ENCODE data around the gene FLYWCH2.

FLYWCH2 gene

DNA sequence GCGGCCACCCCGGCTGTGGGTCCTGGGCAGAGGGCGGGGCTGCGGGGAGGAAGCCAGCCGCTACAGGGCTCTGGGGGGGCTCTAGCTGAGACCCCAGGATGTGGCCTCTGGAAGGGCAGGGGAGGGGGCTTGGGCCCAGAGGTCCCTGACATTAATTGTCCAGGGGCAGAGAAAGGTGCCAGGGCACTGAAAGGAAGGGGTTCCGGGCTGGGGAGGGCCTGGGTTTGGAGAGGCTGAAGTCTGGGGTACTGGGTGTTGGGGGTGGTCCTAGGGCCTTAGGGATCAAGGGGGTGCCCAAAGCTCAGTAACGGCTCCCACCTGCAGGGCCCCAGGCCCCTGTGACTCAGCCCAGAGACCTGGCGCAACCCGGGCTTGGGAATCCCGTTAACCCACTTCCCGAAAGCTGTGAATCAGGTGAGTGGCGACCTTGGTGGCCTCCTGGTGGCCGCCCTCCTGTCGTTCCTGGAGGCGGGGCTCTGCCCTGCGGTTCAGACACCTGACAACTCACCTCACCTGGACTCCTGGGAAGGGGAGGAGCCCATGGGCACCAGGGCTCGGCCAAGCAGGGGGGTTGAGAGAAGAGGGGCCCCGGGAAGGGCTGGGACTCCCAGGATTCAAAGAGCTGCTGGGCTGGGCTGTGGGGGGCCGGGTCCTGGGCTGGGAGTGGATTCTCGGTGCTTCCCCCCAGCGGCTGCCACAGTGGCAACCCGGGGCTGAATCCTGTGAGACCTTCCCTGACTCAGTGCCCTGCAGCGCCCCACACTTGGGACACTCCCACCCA, 24.6 kb upstream of the FLYWCH2 start:
- Histone ChIP-seq H2AFZ (ENCODE audit: low read depth, low read length) (no peak overlapping the region), H3K27me3 (ENCODE audit: insufficient read depth, low read length, poor library complexity) (peaks cover 13% of the 10 kb centered on the region), H3K9ac (ENCODE audit: low read depth, low read length) (no peak overlapping the region), H3K27ac (ENCODE audit: low read length) (no peak overlapping the region), H3K9me3 (ENCODE audit: insufficient read depth, low read length, severe bottlenecking) (peaks cover 6% of the 10 kb centered on the region), H3K4me3 (ENCODE audit: low read depth in 1 of 2, low read length in 2 of 2) (no peak overlapping the region), H4K20me1 (ENCODE audit: insufficient read depth, low read length) (no peaks in the 10 kb centered on the region), H3K36me3 (ENCODE audit: insufficient read depth, low read length) (no peaks in the 10 kb centered on the region), H3K4me1 (ENCODE audit: insufficient read depth, low read length) (no peaks in the 10 kb centered on the region), H3K79me2 (ENCODE audit: insufficient read depth, low read length) (no peaks in the 10 kb centered on the region), H3K4me2 (ENCODE audit: insufficient read depth, low read length) (no peak overlapping the region)
- TF ChIP-seq, protein P1, sequence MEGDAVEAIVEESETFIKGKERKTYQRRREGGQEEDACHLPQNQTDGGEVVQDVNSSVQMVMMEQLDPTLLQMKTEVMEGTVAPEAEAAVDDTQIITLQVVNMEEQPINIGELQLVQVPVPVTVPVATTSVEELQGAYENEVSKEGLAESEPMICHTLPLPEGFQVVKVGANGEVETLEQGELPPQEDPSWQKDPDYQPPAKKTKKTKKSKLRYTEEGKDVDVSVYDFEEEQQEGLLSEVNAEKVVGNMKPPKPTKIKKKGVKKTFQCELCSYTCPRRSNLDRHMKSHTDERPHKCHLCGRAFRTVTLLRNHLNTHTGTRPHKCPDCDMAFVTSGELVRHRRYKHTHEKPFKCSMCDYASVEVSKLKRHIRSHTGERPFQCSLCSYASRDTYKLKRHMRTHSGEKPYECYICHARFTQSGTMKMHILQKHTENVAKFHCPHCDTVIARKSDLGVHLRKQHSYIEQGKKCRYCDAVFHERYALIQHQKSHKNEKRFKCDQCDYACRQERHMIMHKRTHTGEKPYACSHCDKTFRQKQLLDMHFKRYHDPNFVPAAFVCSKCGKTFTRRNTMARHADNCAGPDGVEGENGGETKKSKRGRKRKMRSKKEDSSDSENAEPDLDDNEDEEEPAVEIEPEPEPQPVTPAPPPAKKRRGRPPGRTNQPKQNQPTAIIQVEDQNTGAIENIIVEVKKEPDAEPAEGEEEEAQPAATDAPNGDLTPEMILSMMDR (IDR thresholded peaks at IDR 0.05; ENCODE audit: borderline replicate concordance, extremely low read depth, low read length, poor library complexity, severe bottlenecking), result no peak
- TF ChIP-seq EZH2 (IDR thresholded peaks at IDR 0.05; ENCODE audit: borderline replicate concordance, low read depth, low read length, severe bottlenecking), result no peak
- DNase-seq, result no peak
- ATAC-seq (ENCODE audit: insufficient read depth, low read depth), result no peak

DNA sequence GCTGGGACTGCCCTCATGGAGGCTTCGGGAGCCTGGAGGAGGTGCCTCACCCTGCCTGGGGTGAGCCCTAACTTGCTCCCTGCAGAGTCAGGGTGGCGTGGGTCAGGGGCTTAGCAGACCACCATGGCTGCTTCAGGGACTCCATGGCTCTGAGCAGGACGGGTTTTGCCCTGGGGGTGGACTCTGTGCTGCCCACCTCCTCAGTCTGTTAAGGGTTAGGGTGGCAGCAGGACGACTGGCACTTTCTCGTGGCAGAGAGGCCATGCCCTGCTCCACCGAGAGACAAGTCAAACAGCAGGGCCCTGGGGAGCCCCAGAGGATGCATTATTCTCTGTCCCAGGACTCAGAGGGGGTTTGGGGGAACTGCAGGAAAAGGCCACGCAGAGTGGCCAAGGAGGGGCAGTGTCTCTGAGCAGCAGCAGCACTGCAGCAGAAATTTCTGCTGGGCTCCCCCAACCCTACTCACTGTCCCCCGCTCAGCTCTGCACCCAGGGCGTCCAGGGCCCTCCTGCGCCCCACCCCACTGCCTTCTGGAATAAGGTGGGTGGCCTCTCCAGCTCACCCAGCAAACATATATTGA, 23.2 kb upstream of the FLYWCH2 start:
- no peaks in the 10 kb centered on the region for H3K79me2 ChIP-seq (ENCODE audit: insufficient read depth, low read length)
- no peak overlapping the region for H3K4me2 ChIP-seq (ENCODE audit: insufficient read depth, low read length)
- H4K20me1 ChIP-seq (ENCODE audit: insufficient read depth, low read length), result no peaks in the 10 kb centered on the region
- H3K27me3 ChIP-seq (ENCODE audit: insufficient read depth, low read length, poor library complexity), result peaks cover 16% of the 10 kb centered on the region
- no peak overlapping the region for H3K4me3 ChIP-seq (ENCODE audit: low read depth in 1 of 2, low read length in 2 of 2)
- H3K9ac ChIP-seq (ENCODE audit: low read depth, low read length), result no peak overlapping the region
- ATAC-seq (ENCODE audit: insufficient read depth, low read depth), result no peak
- H3K27ac ChIP-seq (ENCODE audit: low read length), result no peak overlapping the region
- no peak for TF ChIP-seq EZH2 (IDR thresholded peaks at IDR 0.05; ENCODE audit: borderline replicate concordance, low read depth, low read length, severe bottlenecking)
- TF ChIP-seq, protein P1 (IDR thresholded peaks at IDR 0.05; ENCODE audit: borderline replicate concordance, extremely low read depth, low read length, poor library complexity, severe bottlenecking), result no peak
- no peak for DNase-seq
- H3K9me3 ChIP-seq (ENCODE audit: insufficient read depth, low read length, severe bottlenecking), result peaks cover under 1% of the 10 kb centered on the region
- no peaks in the 10 kb centered on the region for H3K36me3 ChIP-seq (ENCODE audit: insufficient read depth, low read length)
- H2AFZ ChIP-seq (ENCODE audit: low read depth, low read length), result no peak overlapping the region
- H3K4me1 ChIP-seq (ENCODE audit: insufficient read depth, low read length), result no peaks in the 10 kb centered on the region

DNA sequence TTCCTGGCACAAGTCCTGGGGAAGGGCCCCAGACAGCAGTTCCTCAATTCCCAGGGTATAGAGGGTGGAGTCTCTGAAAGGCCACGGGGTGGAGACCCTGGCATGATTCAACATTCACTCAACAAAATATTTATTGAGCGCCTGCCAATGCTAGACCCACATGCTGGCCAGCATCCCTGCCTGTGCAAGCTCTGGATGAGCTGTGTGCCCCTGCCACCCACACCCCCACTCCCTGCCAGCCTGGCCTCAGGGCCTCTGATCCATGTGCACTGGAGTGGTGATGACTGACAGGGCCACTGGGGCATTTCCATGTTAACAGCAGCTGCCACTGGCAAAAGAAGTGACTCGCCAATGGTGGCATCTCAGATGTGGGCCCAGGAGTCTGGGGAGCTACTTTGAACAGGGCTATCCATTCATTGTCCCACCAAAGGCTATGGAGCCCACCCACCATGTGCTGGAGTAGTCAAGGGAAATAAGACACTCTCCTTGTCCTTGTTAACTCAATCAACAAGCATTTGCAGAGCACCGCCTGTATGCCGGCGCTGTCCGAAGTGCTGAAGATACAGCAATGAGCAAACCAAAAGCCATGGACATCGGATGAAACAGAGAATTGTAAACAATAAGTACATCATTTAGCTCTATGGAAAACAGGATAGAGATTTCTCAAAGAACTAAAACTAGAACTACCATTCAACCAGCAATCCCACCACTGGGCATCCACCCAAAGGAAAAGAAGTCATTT, 22.0 kb upstream of the FLYWCH2 start:
- Histone ChIP-seq H3K4me1 (ENCODE audit: insufficient read depth, low read length) (no peaks in the 10 kb centered on the region), H3K79me2 (ENCODE audit: insufficient read depth, low read length) (no peaks in the 10 kb centered on the region), H2AFZ (ENCODE audit: low read depth, low read length) (no peak overlapping the region), H3K27me3 (ENCODE audit: insufficient read depth, low read length, poor library complexity) (peaks cover 25% of the 10 kb centered on the region), H3K9ac (ENCODE audit: low read depth, low read length) (no peak overlapping the region), H3K27ac (ENCODE audit: low read length) (no peak overlapping the region), H3K4me3 (ENCODE audit: low read depth in 1 of 2, low read length in 2 of 2) (no peak overlapping the region), H3K36me3 (ENCODE audit: insufficient read depth, low read length) (no peaks in the 10 kb centered on the region), H3K4me2 (ENCODE audit: insufficient read depth, low read length) (no peak overlapping the region), H3K9me3 (ENCODE audit: insufficient read depth, low read length, severe bottlenecking) (no peaks in the 10 kb centered on the region), H4K20me1 (ENCODE audit: insufficient read depth, low read length) (no peaks in the 10 kb centered on the region)
- DNase-seq (peak; percentile 31), ATAC-seq (ENCODE audit: insufficient read depth, low read depth) (no peak)
- TF ChIP-seq, protein P1 (IDR thresholded peaks at IDR 0.05; ENCODE audit: borderline replicate concordance, extremely low read depth, low read length, poor library complexity, severe bottlenecking), result no peak
- no peak for TF ChIP-seq EZH2 (IDR thresholded peaks at IDR 0.05; ENCODE audit: borderline replicate concordance, low read depth, low read length, severe bottlenecking)

Measured in DND-41 (cell line).